ENCODE results near the gene DISP1.
A peak's percentile ranks its signal among the peaks of the same experiment; 100 is the strongest.
"Not testable (repeated sequence)": the region's sequence is repeated elsewhere in the genome, so short reads cannot be mapped to it uniquely, and the experiment has no call there.

Gene DISP1

DNA sequence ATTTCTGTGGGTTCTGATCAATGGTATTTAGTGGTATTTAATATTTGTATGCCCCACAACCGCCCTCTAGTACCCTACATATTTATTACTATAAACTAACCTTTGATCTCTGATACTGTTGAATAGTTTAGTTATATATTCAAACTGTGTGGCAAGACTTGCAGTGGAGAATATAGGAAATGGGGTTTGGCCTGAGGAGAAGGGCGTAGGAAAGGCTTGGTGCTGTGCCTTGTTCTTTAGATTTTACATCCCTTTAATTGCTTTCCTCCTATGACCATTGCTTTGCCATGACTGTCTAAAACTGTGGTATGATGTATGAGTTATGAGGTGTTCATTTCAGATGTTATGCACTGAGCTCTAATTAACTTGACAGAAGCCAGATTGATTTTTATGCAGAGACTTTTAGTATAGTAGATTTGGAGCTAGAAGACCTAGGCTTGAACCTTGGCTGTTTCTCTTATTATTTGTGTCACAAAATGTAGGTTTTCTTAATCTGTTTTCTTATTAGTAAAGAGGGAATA lies 18.6 kb downstream of the DISP1 start:
- H3K4me3 ChIP-seq (ENCODE audit: low read length): no peak overlapping the region
- H3K36me3 ChIP-seq (ENCODE audit: insufficient read depth, low read depth, low read length): no peaks in the 10 kb centered on the region
- H3K27ac ChIP-seq (ENCODE audit: low read length): no peak overlapping the region
- no peak overlapping the region for H3K9ac ChIP-seq (ENCODE audit: low read depth, low read length)
- H3K9me3 ChIP-seq (ENCODE audit: insufficient read depth, low read depth, low read length): no peaks in the 10 kb centered on the region
- peaks cover under 1% of the 10 kb centered on the region; the same call in 1 of the 2 replicates for H3K4me1 ChIP-seq (ENCODE audit: insufficient read depth, low read length)
- no peaks in the 10 kb centered on the region for H3K27me3 ChIP-seq (ENCODE audit: insufficient read depth, low read length)

- Histone ChIP-seq H3K27me3 (ENCODE audit: insufficient read depth, low read length) (no peaks in the 10 kb centered on the region), H3K4me3 (ENCODE audit: low read length) (no peak overlapping the region; the same call in 1 of the 2 replicates), H3K9ac (ENCODE audit: low read depth, low read length) (peak overlapping the region; percentile 40; the same call in 1 of the 2 replicates), H3K27ac (ENCODE audit: low read length) (peak overlapping the region; percentile 34), H3K36me3 (ENCODE audit: insufficient read depth, low read depth, low read length) (peaks cover 6% of the 10 kb centered on the region; the same call in 1 of the 2 replicates), H3K4me1 (ENCODE audit: insufficient read depth, low read length) (peaks cover 20% of the 10 kb centered on the region; the same call in 1 of the 2 replicates), H3K9me3 (ENCODE audit: insufficient read depth, low read depth, low read length) (peaks cover 5% of the 10 kb centered on the region)
These were observed 28.9 kb downstream of the DISP1 start for GRCh38 chr1:222843469-222844410.

DNA sequence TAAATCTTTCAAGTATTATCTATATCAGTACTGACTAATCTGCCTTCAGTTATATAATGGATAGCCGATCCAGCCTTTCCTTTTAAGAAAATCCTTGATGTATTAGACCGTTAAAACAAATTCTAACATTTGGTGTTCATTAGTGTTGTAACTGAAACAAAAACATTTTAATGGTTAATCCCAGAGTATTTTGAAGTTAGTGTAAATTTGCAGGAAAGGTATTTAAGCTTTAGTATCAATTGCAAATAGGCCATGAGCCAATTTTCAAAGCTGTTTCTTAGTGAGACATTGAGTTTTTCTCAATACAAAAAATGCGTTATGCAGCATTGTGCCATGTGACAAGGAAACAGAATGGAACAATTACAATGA lies 29.6 kb downstream of the DISP1 start:
- Histone ChIP-seq H3K36me3 (ENCODE audit: insufficient read depth, low read depth, low read length) (no peaks in the 10 kb centered on the region; the same call in 1 of the 2 replicates), H3K27me3 (ENCODE audit: insufficient read depth, low read length) (no peaks in the 10 kb centered on the region), H3K4me3 (ENCODE audit: low read length) (no peak overlapping the region), H3K9me3 (ENCODE audit: insufficient read depth, low read depth, low read length) (peaks cover under 1% of the 10 kb centered on the region; the same call in 1 of the 2 replicates), H3K27ac (ENCODE audit: low read length) (peak overlapping the region; percentile 6), H3K9ac (ENCODE audit: low read depth, low read length) (peak overlapping the region; percentile 40; the same call in 1 of the 2 replicates), H3K4me1 (ENCODE audit: insufficient read depth, low read length) (peaks cover 20% of the 10 kb centered on the region; the same call in 1 of the 2 replicates)

- Histone ChIP-seq H3K4me3 (ENCODE audit: low read length) (no peak overlapping the region), H3K4me1 (ENCODE audit: insufficient read depth, low read length) (peaks cover 20% of the 10 kb centered on the region; the same call in 1 of the 2 replicates), H3K27ac (ENCODE audit: low read length) (no peak overlapping the region), H3K36me3 (ENCODE audit: insufficient read depth, low read depth, low read length) (no peaks in the 10 kb centered on the region), H3K27me3 (ENCODE audit: insufficient read depth, low read length) (no peaks in the 10 kb centered on the region), H3K9me3 (ENCODE audit: insufficient read depth, low read depth, low read length) (no peaks in the 10 kb centered on the region), H3K9ac (ENCODE audit: low read depth, low read length) (no peak overlapping the region)
These were observed 30.9 kb downstream of the DISP1 start for GRCh38 chr1:222845763-222846162.

DNA sequence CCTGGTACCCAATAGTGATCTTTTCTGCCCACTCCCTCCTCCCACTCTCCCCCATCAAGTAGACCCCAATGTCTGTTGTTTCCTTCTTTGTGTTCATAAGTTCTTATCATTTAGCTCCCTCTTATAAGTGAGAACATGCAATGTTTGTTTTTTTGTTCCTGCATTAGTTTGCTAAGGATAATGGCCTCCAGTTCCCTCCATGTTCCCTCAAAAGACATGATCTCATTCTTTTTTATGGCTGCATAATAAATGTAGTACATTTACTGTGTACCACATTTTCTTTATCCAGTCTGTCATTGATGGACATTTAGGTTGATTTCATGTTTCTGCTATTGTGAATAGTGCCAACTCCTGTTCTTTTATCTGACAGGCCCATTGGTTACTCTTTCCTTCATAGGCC lies 35.7 kb downstream of the DISP1 start:
- H3K4me3 ChIP-seq (ENCODE audit: low read length); H3K36me3 ChIP-seq (ENCODE audit: insufficient read depth, low read depth, low read length); H3K27ac ChIP-seq (ENCODE audit: low read length); H3K4me1 ChIP-seq (ENCODE audit: insufficient read depth, low read length); H3K9me3 ChIP-seq (ENCODE audit: insufficient read depth, low read depth, low read length); H3K27me3 ChIP-seq (ENCODE audit: insufficient read depth, low read length); H3K9ac ChIP-seq (ENCODE audit: low read depth, low read length): not testable (repeated sequence)

DNA sequence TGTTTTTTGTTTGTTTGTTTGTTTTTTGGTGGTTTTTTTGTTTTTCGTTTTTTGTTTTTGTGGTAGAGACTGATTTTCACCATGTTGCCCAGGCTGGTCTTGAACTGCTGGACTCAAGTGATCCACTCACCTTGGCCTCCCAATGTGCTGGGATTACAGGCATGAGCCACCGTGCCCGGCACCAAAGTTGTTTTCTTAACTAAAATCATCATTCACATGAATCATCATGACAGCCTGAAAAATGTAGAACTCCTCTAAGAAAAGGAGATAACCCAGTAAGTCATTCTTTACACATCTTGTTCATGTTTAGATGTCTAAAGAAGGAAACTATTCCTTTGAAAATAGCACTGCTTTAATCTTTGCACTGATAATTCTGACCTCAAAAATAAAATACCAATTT lies 37.5 kb downstream of the DISP1 start:
- Histone ChIP-seq H3K4me3 (ENCODE audit: low read length) (no peak overlapping the region), H3K9me3 (ENCODE audit: insufficient read depth, low read depth, low read length) (no peaks in the 10 kb centered on the region), H3K27me3 (ENCODE audit: insufficient read depth, low read length) (no peaks in the 10 kb centered on the region), H3K27ac (ENCODE audit: low read length) (no peak overlapping the region), H3K4me1 (ENCODE audit: insufficient read depth, low read length) (no peaks in the 10 kb centered on the region), H3K36me3 (ENCODE audit: insufficient read depth, low read depth, low read length) (no peaks in the 10 kb centered on the region; the same call in 1 of the 2 replicates), H3K9ac (ENCODE audit: low read depth, low read length) (no peak overlapping the region)

GRCh38 chr1:222861062-222861461 lies 46.2 kb downstream of the DISP1 start:
- no peak overlapping the region for H3K27ac ChIP-seq (ENCODE audit: low read length)
- no peak overlapping the region for H3K9ac ChIP-seq (ENCODE audit: low read depth, low read length)
- no peaks in the 10 kb centered on the region for H3K27me3 ChIP-seq (ENCODE audit: insufficient read depth, low read length)
- H3K4me3 ChIP-seq (ENCODE audit: low read length): no peak overlapping the region
- H3K9me3 ChIP-seq (ENCODE audit: insufficient read depth, low read depth, low read length): peaks cover 5% of the 10 kb centered on the region
- H3K36me3 ChIP-seq (ENCODE audit: insufficient read depth, low read depth, low read length): no peaks in the 10 kb centered on the region
- H3K4me1 ChIP-seq (ENCODE audit: insufficient read depth, low read length): peaks cover 6% of the 10 kb centered on the region; the same call in 1 of the 2 replicates
